Measurements from ENCODE around the gene NMT1. TPM values are rescaled to one million over a fixed set of nuclear protein-coding genes. Genes with fewer than 3 reads are reported as not detected.

Gene NMT1
- total RNA-seq, 1 experiment from 2014 or later, result 89.7 TPM

DNA sequence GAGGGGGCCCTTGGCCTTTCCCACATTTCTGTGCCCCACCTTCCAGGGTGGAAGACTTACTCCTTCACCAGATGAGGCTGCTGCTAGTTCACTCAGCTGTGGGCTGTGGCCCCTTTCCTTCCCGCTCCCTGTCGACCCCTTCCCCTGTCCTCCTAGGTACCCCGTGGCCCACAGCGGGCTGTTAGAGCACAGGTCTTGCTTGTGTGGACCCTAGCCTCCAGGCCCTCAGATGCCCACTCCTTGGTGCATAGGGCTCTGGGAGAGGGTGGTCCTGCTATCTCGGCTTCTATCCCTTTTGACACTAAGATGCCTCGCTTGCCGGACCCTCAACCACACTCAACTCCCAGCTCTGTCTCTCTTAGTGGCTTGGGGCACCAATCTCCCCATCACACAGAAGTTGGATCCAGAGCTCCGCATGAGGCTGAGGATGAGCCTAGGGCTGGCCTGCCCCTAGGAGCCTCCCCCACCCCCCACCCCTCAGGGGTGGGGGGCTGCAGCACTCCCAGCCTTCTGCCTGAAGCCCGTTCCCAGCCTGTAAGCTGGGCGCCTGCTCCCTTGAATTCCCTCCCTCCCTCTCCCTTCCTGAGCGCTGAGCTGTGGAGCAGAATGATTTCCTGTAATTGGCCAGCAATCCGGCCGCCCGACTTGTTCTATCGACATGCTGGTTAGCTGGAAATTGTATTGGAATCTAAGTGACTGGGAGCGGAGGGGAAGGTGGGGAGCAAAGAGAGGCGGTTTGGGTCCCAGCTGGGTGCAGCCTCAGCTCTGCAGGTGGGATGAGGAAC lies 40.6 kb upstream of the NMT1 start:
- intact Hi-C loops (cut with micrococcal nuclease), result loop anchor here (1.0 kb wide), 1 partner anchor 79 kb away; no protein-coding TSS in a partner anchor
- Mint-ChIP-seq H3K27ac (ENCODE audit: low read depth, unreplicated experiment) (no peak overlapping the region), H3K4me1 (ENCODE audit: insufficient read depth, unreplicated experiment) (peaks cover 18% of the 10 kb centered on the region), H3K27me3 (ENCODE audit: insufficient read depth, unreplicated experiment) (no peaks in the 10 kb centered on the region), H3K9me3 (ENCODE audit: unreplicated experiment) (no peaks in the 10 kb centered on the region), H3K4me3 (ENCODE audit: unreplicated experiment) (peak overlapping the region; percentile 43), H3K36me3 (ENCODE audit: insufficient read depth, unreplicated experiment) (peaks cover 12% of the 10 kb centered on the region)
- CTCF ChIA-PET, result interaction anchor here (0.6 to 12.2 kb wide), 27 partner anchors 8 to 242 kb away, joined by 3 to 211 read pairs (median 5); partner anchors contain the start of genes ACBD4 and GFAP
- no peak for TF ChIP-seq CTCF (IDR thresholded peaks at IDR 0.05; ENCODE audit: unreplicated experiment)
- DNase-seq (ENCODE audit: unreplicated experiment), result no peak
- BruUV-seq (replicated peaks), result no TSS peak
- POLR2A ChIA-PET, result interaction anchor here (1.0 to 5.6 kb wide), 14 partner anchors 10 to 128 kb away, joined by 3 to 51 read pairs (median 5); partner anchors contain the start of genes C1QL1, EFTUD2, HEXIM1 and NMT1

- H3K9me3 Mint-ChIP-seq (ENCODE audit: unreplicated experiment), result no peaks in the 10 kb centered on the region
- BruUV-seq (replicated peaks), result no TSS peak
- H3K4me3 Mint-ChIP-seq (ENCODE audit: unreplicated experiment), result no peak overlapping the region
- ChIA-PET POLR2A (interaction anchor here (0.6 to 5.6 kb wide), 12 partner anchors 9 to 150 kb away, joined by 3 to 51 read pairs (median 4); partner anchors contain the start of genes C1QL1, EFTUD2 and NMT1), CTCF (interaction anchor here (0.5 to 12.2 kb wide), 48 partner anchors 9 to 319 kb away, joined by 3 to 211 read pairs (median 4); partner anchors contain the start of genes ACBD4, EFTUD2, GFAP and PLCD3)
- TF ChIP-seq CTCF (IDR thresholded peaks at IDR 0.05; ENCODE audit: unreplicated experiment), result peak; percentile 80
- peaks cover 18% of the 10 kb centered on the region for H3K4me1 Mint-ChIP-seq (ENCODE audit: insufficient read depth, unreplicated experiment)
- DNase-seq (ENCODE audit: unreplicated experiment), result peak; percentile 56
- H3K27me3 Mint-ChIP-seq (ENCODE audit: insufficient read depth, unreplicated experiment), result no peaks in the 10 kb centered on the region
- peaks cover 8% of the 10 kb centered on the region for H3K36me3 Mint-ChIP-seq (ENCODE audit: insufficient read depth, unreplicated experiment)
- intact Hi-C loops (cut with micrococcal nuclease), result loop anchor here (1.0 kb wide), 2 partner anchors 101 to 246 kb away; no protein-coding TSS in a partner anchor
- H3K27ac Mint-ChIP-seq (ENCODE audit: low read depth, unreplicated experiment), result no peak overlapping the region
These were observed 39.4 kb upstream of the NMT1 start for GRCh38 chr17:45021607-45022287.

GRCh38 chr17:45022288-45022648 lies 38.8 kb upstream of the NMT1 start:
- intact Hi-C loops (cut with micrococcal nuclease), result loop anchor here (1.0 kb wide), 2 partner anchors 102 to 247 kb away; no protein-coding TSS in a partner anchor
- no peak for TF ChIP-seq CTCF (IDR thresholded peaks at IDR 0.05; ENCODE audit: unreplicated experiment)
- Mint-ChIP-seq H3K4me3 (ENCODE audit: unreplicated experiment) (no peak overlapping the region), H3K27me3 (ENCODE audit: insufficient read depth, unreplicated experiment) (no peaks in the 10 kb centered on the region), H3K4me1 (ENCODE audit: insufficient read depth, unreplicated experiment) (peaks cover 18% of the 10 kb centered on the region), H3K27ac (ENCODE audit: low read depth, unreplicated experiment) (no peak overlapping the region), H3K36me3 (ENCODE audit: insufficient read depth, unreplicated experiment) (peaks cover 13% of the 10 kb centered on the region), H3K9me3 (ENCODE audit: unreplicated experiment) (no peaks in the 10 kb centered on the region)
- POLR2A ChIA-PET, result interaction anchor here (0.6 to 5.6 kb wide), 7 partner anchors 9 to 123 kb away, joined by 3 to 51 read pairs (median 4); partner anchors contain the start of gene EFTUD2
- DNase-seq (ENCODE audit: unreplicated experiment), result no peak
- no TSS peak for BruUV-seq (replicated peaks)
- CTCF ChIA-PET, result interaction anchor here (0.5 to 12.2 kb wide), 40 partner anchors 9 to 320 kb away, joined by 3 to 211 read pairs (median 4); partner anchors contain the start of genes ACBD4, EFTUD2, GFAP and PLCD3
